RWPE1 (cell line): Measurements from ENCODE around the gene GUCA2B.

Experiments used
- CTCF ChIA-PET: fragments of 350-600 bp; sonication (Branson Sonifier 250); formaldehyde crosslinking; extraction: SDS; loops from one replicate; lab custom pipeline; 2021; lab: Yijun Ruan, JAX
- POLR2A ChIA-PET: fragments of 400-600 bp; formaldehyde crosslinking; extraction: SDS; loops from one replicate; lab custom pipeline; 2020; ENCODE audit warnings: antibody characterized with exemption; ENCODE audit not compliant: low non-redundant PET; lab: Yijun Ruan, JAX
- DNase-seq: peaks from one replicate; pipeline ENCODE4 v3.0.0; 2012; ENCODE audit warnings: low spot score
- H3K27ac ChIP-seq: fragments of 450-650 bp; 2 replicates; pipeline ENCODE4 v1.5.1; 2017
- TF ChIP-seq, protein P1 (sequence below): fragments of 450-650 bp; conservative IDR thresholded peaks from 2 replicates; pipeline ENCODE4 v1.5.1; 2017; ENCODE audit warnings: low read depth, mild to moderate bottlenecking

Gene GUCA2B

DNA sequence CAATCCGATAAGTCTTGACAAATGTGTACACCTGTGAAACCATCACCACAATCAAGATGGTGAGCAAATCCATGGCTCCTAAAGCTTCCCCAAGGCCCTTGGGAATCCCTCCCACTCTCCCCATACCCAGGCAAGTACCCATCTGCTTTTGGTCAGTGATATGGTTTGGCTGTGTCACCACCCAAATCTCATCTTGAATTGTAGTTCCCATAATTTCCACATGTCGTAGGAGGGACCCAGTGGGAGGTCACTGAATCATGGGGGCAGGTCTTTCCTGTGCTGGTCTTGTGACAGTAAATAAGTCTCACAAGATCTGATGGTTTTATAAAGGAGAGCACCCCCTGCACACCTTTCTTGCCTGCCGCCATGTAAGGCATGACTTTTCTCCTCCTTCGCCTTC is 14.6 kb upstream of the GUCA2B start:
- no peak for DNase-seq
- H3K27ac ChIP-seq = no peak overlapping the region
- CTCF ChIA-PET = no interaction called here
- POLR2A ChIA-PET = no interaction called here
- TF ChIP-seq, protein P1, sequence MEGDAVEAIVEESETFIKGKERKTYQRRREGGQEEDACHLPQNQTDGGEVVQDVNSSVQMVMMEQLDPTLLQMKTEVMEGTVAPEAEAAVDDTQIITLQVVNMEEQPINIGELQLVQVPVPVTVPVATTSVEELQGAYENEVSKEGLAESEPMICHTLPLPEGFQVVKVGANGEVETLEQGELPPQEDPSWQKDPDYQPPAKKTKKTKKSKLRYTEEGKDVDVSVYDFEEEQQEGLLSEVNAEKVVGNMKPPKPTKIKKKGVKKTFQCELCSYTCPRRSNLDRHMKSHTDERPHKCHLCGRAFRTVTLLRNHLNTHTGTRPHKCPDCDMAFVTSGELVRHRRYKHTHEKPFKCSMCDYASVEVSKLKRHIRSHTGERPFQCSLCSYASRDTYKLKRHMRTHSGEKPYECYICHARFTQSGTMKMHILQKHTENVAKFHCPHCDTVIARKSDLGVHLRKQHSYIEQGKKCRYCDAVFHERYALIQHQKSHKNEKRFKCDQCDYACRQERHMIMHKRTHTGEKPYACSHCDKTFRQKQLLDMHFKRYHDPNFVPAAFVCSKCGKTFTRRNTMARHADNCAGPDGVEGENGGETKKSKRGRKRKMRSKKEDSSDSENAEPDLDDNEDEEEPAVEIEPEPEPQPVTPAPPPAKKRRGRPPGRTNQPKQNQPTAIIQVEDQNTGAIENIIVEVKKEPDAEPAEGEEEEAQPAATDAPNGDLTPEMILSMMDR = no peak

DNA sequence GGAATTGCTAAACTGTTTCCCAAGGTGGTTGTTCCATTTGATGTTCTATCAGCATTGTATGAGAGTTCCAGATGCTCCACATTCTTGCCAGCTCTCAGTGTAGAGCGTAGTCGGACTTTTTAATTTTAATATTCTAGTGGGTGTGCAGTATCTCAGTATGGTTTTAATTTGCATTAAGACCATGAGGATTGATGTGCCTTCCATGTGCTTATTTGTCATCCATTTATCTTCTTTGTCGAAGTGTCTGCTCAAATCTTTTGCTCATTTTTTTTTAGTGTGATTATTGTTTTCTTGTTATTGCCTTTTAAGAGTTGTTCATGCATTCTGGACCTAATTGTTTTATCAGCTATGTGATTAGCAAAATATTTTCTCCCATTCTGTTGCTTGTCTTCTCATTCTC is 13.8 kb upstream of the GUCA2B start:
- H3K27ac ChIP-seq = no peak overlapping the region
- ChIA-PET POLR2A (no interaction called here), CTCF (no interaction called here)
- TF ChIP-seq, protein P1 = no peak
- no peak for DNase-seq

DNA sequence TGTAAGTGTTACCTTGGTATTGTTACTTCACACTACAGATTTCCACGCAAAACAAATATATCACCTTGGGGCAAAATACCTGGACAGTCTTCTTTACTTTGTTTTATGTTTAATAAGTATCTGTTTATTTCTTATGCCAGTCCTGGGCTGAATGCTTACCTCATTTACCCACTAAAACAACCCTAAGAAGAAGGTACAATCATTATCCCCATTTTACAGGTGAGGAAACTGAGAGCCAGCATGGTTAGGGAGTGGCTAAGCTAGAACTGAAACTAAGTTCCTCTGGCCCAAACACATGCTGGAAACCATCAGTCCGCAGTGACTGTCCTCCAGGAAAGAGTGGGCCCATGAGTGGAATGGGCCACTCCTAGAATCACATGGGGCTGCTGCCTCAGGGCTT is 13.0 kb upstream of the GUCA2B start:
- H3K27ac ChIP-seq = no peak overlapping the region
- ChIA-PET CTCF (interaction anchor here (0.7 kb wide), 2 partner anchors 22 to 460 kb away, joined by 3 read pairs; no protein-coding TSS in a partner anchor), POLR2A (no interaction called here)
- TF ChIP-seq, protein P1 = no peak
- no peak for DNase-seq

DNA sequence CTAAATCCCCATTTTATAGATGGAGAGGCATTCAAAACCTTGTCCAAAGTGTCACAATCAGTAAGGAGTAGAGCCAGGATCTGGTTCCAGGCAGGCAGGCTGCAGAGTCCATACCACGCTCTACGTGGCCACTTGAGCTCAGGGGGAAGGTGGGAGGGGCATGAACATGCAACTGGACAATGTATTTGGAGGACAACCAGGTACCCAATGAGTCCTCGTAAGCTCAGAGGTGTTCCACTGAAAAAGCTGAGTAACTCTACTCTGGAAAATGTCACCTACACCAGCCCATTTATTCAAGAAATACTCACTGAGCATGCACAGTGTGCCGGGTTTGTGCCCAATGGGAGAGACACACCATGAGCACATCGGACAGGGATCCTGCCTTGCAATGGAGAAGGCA is 11.2 kb upstream of the GUCA2B start:
- CTCF ChIA-PET = no interaction called here
- no peak for DNase-seq
- POLR2A ChIA-PET = no interaction called here
- H3K27ac ChIP-seq = no peak overlapping the region
- TF ChIP-seq, protein P1 = no peak

DNA sequence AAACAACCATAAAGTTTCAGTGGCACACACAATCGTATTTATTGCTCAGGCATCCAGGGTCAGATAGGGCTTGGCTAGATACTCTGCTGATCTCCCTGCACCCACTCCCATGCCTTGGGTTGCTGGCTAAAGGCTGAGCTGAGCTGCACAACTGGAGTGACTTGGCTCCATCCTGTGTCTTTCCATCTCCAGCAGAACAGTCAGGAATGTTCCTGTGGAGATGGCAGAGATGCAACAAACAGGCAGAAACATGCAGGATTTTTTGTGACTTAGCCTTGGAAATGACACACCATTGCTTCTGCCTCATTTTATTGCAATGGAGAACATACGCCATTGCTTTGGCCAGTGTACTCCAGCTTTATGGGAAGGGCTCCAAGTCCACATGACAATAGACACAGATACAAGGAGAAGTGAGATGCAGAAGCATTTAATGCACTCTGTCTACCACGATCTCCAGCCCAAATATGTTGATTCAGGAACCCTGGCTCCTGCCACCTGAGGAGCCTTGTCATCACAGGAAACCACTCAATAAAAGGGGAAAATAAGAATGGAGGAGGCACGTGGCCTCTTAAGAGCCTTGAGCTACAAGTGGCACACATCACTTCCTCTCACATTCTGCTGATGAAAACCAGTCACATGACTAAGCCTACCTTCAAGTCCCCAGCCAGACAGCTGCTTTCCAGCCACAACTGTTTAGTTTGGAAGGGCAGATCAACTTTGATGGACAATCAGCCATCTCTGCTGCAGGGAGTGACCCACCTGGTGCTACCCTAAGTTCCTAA is 10.1 kb upstream of the GUCA2B start:
- no peak for DNase-seq

DNA sequence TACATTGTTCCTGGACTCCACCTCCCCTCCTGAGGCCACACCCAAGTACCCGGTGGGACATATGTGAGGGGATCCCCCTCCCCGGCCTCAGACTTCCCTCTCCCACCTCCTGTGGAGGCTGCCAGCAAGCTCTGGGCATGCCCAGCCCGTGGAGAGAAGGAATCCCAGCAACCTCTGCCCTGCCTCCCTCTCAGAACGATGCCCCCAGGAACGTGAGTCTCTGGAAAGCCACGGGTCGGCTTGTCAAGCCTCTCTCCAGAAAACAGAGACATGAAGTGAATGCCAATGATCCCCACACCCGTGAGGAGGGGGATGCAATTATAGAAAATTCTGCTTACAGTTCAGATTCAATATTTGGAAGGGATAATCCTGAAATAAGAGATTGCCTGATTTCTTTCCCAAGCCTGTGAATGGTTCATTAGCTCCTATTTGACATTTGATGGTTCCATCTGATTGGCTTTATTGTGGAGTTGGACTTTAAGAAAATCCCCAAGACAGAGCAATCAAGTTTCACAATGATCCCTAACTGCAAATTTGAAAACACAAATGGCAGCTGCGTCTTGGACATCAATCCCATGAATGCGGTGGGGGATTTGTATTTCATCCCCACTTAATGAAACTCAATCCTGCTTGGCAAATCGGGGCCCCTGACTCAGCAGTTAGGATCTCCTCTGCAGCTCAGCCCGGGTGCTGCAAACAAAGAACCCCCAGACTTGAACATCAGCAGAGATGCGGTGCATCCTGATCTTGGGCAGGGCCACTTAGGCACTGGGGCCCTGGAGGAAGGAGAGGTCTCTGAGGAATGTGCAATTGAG is 9.1 kb upstream of the GUCA2B start:
- ChIA-PET POLR2A (no interaction called here), CTCF (interaction anchor here (0.6 kb wide), 2 partner anchors 194 to 421 kb away, joined by 3 to 5 read pairs; no protein-coding TSS in a partner anchor)
- H3K27ac ChIP-seq = no peak overlapping the region
- TF ChIP-seq, protein P1 = no peak
- no peak for DNase-seq

More for the DNA sequence above, 10.1 kb upstream of the GUCA2B start:
- H3K27ac ChIP-seq = no peak overlapping the region
- CTCF ChIA-PET = no interaction called here
- TF ChIP-seq, protein P1 = no peak
- POLR2A ChIA-PET = no interaction called here
